DND-41 (cell line): ENCODE measurements around the gene HOXA9.
A peak's percentile ranks its signal among the peaks of the same experiment; 100 is the strongest.

Experiments used
- ATAC-seq: fragments of 200-7000 bp; cut with Tn5 transposase; 3 replicates; pipeline ENCODE4 v1.9.1; 2021; ENCODE audit warnings: low read depth; ENCODE audit not compliant: insufficient read depth
- DNase-seq: peaks from one replicate; pipeline ENCODE4 v3.0.0-alpha.2; 2020
- H2AFZ ChIP-seq: 2 replicates; pipeline ENCODE4 v1.6.0; 2012; ENCODE audit warnings: low read depth, low read length
- H3K27ac ChIP-seq: 2 replicates; pipeline ENCODE4 v1.5.1; 2012; ENCODE audit warnings: low read length, inconsistent platforms
- H3K27me3 ChIP-seq: fragments of 200-600 bp; sonication (generic); 2 replicates; pipeline ENCODE4 v1.6.0; 2012; ENCODE audit warnings: low read length, mild to moderate bottlenecking, inconsistent platforms; ENCODE audit not compliant: insufficient read depth, poor library complexity
- H3K36me3 ChIP-seq: 2 replicates; pipeline ENCODE4 v1.5.1; 2012; ENCODE audit warnings: low read length, inconsistent platforms; ENCODE audit not compliant: insufficient read depth
- H3K4me1 ChIP-seq: 2 replicates; pipeline ENCODE4 v1.5.1; 2012; ENCODE audit warnings: mild to moderate bottlenecking, low read length; ENCODE audit not compliant: insufficient read depth
- H3K4me2 ChIP-seq: 2 replicates; pipeline ENCODE4 v1.6.0; 2012; ENCODE audit warnings: mild to moderate bottlenecking, moderate library complexity, low read length, inconsistent platforms; ENCODE audit not compliant: insufficient read depth
- H3K4me3 ChIP-seq, 2 experiments: fragments of 200-600 bp in 1 of 2; shearing (Covaris generic) in 1 of 2; 2 replicates each; pipeline ENCODE4 v1.5.1; 2012 to 2016; ENCODE audit warnings: inconsistent platforms in 2 of 2, low read length in 2 of 2, mild to moderate bottlenecking in 2 of 2, low read depth in 1 of 2, moderate library complexity in 1 of 2
- H3K79me2 ChIP-seq: 2 replicates; pipeline ENCODE4 v1.6.0; 2012; ENCODE audit warnings: low read length, inconsistent platforms; ENCODE audit not compliant: insufficient read depth
- H3K9ac ChIP-seq: 2 replicates; pipeline ENCODE4 v1.6.0; 2012; ENCODE audit warnings: low read depth, mild to moderate bottlenecking, inconsistent platforms, low read length, moderate library complexity
- H3K9me3 ChIP-seq: 2 replicates; pipeline ENCODE4 v1.5.1; 2012; ENCODE audit warnings: low read length, moderate library complexity, mild to moderate bottlenecking, inconsistent platforms; ENCODE audit not compliant: insufficient read depth, severe bottlenecking
- H4K20me1 ChIP-seq: 2 replicates; pipeline ENCODE4 v1.6.0; 2012; ENCODE audit warnings: low read length; ENCODE audit not compliant: insufficient read depth
- EZH2 ChIP-seq: IDR thresholded peaks from 3 replicates; pipeline ENCODE4 v1.6.1; 2012; ENCODE audit warnings: borderline replicate concordance, low read depth, mild to moderate bottlenecking, moderate library complexity, low read length, inconsistent platforms; ENCODE audit not compliant: severe bottlenecking
- TF ChIP-seq, protein P1 (sequence below): IDR thresholded peaks from 2 replicates; pipeline ENCODE4 v1.5.1; 2012; ENCODE audit warnings: borderline replicate concordance, low read length, moderate library complexity, mild to moderate bottlenecking; ENCODE audit not compliant: poor library complexity, severe bottlenecking; ENCODE audit errors: extremely low read depth

Gene HOXA9

DNA sequence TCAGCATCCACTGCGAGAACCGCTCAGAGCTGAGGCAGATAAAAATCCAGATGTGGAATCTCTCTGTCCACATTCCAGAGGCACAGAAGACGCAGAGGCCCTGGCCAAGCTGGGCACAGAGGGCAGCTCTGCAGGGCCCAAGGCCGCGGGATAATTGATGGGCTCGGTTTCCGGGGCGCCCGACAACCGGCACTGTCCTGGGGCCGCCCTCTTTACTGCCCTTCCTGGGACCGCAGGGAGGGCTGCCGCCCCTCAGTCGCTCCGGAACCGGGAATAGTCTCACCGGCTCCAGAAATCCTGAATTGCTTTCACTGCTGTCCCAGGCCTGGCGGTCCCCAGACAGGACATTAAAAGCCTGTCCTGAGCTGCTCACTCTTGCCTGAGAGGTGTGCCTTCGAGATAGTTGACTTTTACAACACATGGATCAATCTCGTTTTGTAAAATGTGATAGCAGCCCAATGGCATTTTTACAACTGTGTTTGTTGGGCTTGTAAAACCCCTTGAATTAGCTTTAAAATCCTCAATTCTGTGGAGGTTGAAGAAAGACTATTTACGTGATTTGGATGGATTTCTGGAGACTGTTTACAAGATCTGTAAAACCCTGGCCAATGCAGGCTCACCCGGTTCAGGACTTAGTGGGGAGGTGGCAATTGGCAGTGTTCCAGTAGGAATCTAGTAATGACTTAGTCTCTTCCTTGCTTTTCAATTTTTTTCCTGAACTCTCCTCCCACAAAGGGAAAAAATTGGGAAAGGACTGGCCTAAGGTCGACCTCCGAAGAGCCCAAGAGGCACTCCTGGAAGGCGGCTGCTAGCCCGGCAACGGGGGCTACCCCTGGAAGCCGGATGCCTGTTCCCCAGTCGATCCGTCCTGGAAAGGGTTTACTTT, 16.3 kb downstream of the HOXA9 start:
- H4K20me1 ChIP-seq = no peaks in the 10 kb centered on the region
- H2AFZ ChIP-seq = 0 out of 2 replicates have a peak overlapping the region, but pooled peaks have one; percentile 29
- H3K9me3 ChIP-seq = no peaks in the 10 kb centered on the region
- H3K27me3 ChIP-seq = no peaks in the 10 kb centered on the region
- peaks cover 9% of the 10 kb centered on the region; the same call in 1 of the 2 replicates for H3K36me3 ChIP-seq
- H3K4me2 ChIP-seq = peak overlapping the region; percentile 69
- peak overlapping the region; percentile 73 for H3K9ac ChIP-seq
- no peak for DNase-seq
- peaks cover 28% of the 10 kb centered on the region for H3K4me1 ChIP-seq
- no peak for ATAC-seq
- peaks cover 28% of the 10 kb centered on the region for H3K79me2 ChIP-seq
- peak overlapping the region in 1 of 2 experiments; percentile 64; a peak in 2 of 4 replicates for H3K4me3 ChIP-seq
- TF ChIP-seq, protein P1, sequence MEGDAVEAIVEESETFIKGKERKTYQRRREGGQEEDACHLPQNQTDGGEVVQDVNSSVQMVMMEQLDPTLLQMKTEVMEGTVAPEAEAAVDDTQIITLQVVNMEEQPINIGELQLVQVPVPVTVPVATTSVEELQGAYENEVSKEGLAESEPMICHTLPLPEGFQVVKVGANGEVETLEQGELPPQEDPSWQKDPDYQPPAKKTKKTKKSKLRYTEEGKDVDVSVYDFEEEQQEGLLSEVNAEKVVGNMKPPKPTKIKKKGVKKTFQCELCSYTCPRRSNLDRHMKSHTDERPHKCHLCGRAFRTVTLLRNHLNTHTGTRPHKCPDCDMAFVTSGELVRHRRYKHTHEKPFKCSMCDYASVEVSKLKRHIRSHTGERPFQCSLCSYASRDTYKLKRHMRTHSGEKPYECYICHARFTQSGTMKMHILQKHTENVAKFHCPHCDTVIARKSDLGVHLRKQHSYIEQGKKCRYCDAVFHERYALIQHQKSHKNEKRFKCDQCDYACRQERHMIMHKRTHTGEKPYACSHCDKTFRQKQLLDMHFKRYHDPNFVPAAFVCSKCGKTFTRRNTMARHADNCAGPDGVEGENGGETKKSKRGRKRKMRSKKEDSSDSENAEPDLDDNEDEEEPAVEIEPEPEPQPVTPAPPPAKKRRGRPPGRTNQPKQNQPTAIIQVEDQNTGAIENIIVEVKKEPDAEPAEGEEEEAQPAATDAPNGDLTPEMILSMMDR = no peak
- TF ChIP-seq EZH2 = no peak
- H3K27ac ChIP-seq = peak overlapping the region; percentile 80; the same call in 1 of the 2 replicates

DNA sequence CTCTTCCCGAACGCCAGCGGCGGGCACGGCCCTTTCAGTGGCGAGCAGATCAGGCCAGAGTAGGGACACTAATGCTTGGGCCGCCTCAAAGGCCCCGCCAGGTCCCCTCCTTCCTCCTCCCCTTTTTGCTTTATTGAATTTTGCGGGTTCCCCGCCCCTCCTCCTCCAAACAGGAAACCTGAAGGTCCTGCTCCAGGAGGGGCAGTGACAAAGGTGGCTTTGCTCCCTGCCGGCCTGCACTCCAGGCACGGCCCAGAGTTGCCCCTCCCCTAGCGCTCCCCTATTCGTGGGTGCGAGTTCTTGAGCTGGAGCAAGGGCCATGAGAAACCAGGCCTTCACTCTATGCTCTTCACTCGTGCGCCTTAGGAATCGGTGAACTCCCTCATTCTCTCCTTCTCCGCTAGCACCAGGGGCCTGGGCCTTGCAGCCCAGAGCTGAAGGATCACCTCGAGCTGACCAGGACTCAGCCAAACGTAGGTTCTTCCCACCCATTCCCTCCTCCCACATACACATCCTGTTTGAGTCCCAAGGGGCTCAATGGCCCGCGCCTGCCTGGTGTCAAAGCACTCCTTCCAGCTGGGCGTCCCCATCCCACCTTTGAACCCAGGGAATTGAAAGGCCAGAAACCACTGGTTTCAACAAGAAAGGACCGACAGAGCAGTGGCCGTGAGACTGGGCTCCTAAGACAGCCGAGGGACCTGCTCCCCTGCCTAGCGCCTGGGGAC, 17.1 kb downstream of the HOXA9 start:
- H3K9ac ChIP-seq = peak overlapping the region; percentile 73; the same call in 1 of the 2 replicates
- peaks cover 9% of the 10 kb centered on the region; the same call in 1 of the 2 replicates for H3K36me3 ChIP-seq
- no peak for TF ChIP-seq EZH2
- TF ChIP-seq, protein P1 = no peak
- H3K27me3 ChIP-seq = no peaks in the 10 kb centered on the region
- H2AFZ ChIP-seq = no peak overlapping the region
- no peaks in the 10 kb centered on the region for H4K20me1 ChIP-seq
- H3K9me3 ChIP-seq = no peaks in the 10 kb centered on the region
- H3K4me2 ChIP-seq = peak overlapping the region; percentile 69
- peaks cover 28% of the 10 kb centered on the region for H3K79me2 ChIP-seq
- H3K4me3 ChIP-seq = peak overlapping the region in 1 of 2 experiments; percentile 64; a peak in 1 of 4 replicates
- no peak for DNase-seq
- peaks cover 28% of the 10 kb centered on the region for H3K4me1 ChIP-seq
- H3K27ac ChIP-seq = peak overlapping the region; percentile 13; the same call in 1 of the 2 replicates
- no peak for ATAC-seq

- Histone ChIP-seq H3K79me2 (peaks cover 28% of the 10 kb centered on the region), H3K27ac (peak within 1 kb of the TSS; percentile 13; the same call in 1 of the 2 replicates), H2AFZ (no peak within 1 kb of the TSS), H4K20me1 (no peaks in the 10 kb centered on the region), H3K27me3 (no peaks in the 10 kb centered on the region), H3K4me1 (peaks cover 28% of the 10 kb centered on the region), H3K36me3 (peaks cover 13% of the 10 kb centered on the region), H3K9me3 (no peaks in the 10 kb centered on the region), H3K9ac (peak within 1 kb of the TSS; percentile 73; the same call in 1 of the 2 replicates), H3K4me3 (peak within 1 kb of the TSS in 1 of 2 experiments; percentile 64; a peak in 1 of 4 replicates), H3K4me2 (peak within 1 kb of the TSS; percentile 69)
- TF ChIP-seq EZH2 = no peak
- TF ChIP-seq, protein P1 = no peak
- ATAC-seq (no peak), DNase-seq (no peak)
These were observed 17.9 kb downstream of the HOXA9 start, which contains the start of gene HOXA6 for GRCh38 chr7:27147199-27148030. HOXA6 (minus strand) TSS chr7:27147774; CDS start chr7:27147749, 25 bp downstream.
